HG03575 (cell line): Measurements from ENCODE around the gene PLK5.
"Not testable (repeated sequence)": the region's sequence is repeated elsewhere in the genome, so short reads cannot be mapped to it uniquely, and the experiment has no call there.

Experiments used
- ATAC-seq: cut with Tn5 transposase; IDR thresholded peaks from one replicate; pipeline ENCODE4 v1.9.1; 2021; ENCODE audit not compliant: unreplicated experiment, insufficient number of reproducible peaks, low FRiP score; ENCODE audit errors: extremely low read depth

PLK5 gene

DNA sequence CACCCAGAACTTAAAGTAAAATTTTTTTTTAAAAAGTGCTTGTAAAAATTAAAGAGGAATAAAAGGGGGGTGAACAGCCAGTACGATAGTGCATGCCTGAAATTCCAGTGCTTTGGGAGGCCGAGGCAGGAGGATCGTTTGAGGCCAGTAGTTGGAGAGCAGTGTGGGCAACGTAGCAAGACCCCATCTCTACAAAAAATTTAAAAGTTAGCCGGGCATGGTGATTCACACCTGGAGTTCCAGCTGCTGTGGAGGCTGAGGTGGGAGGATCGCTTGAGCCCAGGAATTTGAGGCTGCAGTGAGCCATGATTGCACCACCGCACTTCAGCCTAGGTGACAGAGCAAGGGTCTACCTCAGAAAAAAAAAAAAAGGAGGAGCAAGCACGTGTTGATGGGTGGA lies 18.9 kb upstream of the PLK5 start:
- ATAC-seq: no peak

DNA sequence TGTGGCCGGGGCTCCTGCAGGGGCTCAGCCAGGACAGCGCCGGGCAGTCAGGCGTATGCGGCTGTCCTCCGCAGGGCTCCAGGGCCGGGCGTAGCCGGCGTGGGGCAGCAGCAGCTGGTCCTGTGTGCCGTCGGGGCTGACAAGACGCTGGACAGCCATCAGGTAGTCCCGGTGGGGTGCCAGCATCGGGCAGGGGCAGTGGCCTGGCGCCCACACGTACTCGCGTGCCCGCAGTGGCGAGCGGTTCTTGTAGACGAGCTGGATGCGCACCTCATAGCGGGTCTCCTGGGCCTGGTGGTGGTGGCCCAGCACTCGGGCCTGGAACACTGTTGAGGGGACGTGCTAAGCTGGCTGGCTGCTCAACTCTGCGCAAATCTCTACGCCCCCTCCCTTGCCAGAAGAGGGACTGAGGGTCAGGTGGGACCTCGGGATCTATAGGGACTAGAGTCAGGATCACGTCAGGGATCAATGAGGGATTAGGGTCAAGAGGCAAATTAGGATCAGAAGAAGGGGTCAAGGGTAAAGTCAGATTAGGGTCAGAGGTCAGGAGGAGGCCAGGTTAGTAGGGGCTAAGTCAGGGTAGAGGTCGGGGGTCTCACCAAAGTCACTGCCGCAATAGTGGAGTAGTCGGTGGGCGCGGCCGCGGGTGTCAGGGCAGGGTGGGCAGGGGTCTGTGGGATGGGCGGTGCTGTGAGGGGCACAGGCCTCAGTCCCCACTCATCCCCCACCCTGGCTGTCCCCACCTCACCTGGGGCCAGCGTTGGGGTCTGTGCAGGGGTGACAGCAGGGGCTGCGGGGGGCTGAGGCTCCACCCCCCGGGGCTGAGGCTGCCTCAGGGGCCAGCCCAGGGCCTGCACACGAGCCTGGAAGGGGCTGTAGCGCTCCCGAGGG lies 17.6 kb upstream of the PLK5 start:
- ATAC-seq: no peak

DNA sequence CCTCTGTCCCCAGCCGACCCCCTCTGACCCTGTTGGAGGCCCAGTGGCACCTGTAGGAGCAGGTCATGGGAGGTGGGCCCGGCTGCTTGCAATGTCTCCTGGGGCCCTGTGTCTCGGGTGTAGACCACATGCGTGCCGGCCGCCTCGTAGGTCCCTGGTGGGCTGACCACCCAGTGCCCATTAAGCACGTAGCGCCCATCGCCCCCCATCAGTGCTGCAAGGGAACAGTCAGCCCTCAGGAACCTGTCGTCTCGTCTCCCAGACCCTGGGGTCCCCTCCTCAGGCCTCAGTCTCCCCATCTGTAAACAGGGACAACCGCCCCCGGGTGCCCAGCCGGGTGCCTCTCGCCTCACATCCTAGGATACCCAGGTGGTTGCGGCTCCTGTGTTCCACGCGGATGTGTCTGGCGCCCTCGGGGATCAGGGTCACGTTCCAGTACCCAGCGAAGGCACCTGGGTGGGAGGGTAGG lies 16.7 kb upstream of the PLK5 start:
- ATAC-seq: no peak

DNA sequence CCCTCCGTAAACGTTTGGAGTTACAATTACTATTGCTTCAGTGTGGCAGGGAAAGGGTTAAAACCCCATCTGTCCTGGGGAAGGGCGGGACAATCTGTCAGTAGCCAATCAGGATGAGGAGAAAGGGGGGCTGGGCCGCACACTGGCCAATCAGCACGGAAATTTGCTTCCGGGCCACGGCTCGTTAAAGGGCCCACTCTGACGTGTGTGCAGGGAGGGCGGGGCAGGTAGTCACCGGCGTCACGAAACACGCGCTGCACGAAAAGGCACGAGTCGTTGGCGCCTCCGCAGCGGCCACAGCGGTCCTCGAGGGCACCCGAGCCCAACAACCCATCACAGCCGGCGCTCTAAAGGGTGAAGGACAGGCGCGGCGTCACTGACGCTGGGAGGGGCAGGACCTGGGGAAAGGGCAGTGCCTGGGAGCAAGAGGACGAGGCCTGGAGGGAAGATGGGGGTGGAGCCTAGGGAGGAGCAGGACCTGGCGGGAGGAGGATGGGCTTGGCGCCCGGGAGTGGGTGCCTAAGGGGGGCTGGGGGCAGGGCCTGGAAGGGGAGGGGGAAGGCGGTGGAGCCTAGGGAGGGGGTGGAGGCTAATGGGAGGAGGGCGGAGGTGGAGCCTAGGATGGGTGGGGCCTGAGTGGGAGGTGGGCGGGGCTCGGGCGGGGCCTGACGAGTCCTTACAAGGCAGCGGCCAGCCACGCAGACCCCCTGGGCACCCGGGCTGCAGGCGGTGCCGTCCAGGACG lies 15.9 kb upstream of the PLK5 start:
- no peak for ATAC-seq

DNA sequence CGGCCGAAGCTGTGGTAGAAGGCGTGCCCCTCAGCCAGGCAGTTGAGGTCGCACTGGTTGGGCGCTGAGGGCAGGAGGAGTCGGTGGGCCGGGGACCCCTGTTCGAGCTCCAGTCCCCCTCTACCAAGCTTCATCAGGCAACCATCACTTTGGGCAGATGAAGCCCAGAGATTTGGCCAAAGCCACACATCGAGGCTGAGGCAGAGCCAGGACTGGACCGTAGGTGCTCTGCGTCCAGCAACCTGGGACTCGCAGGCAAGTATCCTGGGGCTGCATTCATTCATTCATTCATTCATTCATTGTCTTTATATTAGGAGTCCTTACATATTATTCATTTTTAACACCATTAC lies 15.4 kb upstream of the PLK5 start:
- no peak for ATAC-seq

DNA sequence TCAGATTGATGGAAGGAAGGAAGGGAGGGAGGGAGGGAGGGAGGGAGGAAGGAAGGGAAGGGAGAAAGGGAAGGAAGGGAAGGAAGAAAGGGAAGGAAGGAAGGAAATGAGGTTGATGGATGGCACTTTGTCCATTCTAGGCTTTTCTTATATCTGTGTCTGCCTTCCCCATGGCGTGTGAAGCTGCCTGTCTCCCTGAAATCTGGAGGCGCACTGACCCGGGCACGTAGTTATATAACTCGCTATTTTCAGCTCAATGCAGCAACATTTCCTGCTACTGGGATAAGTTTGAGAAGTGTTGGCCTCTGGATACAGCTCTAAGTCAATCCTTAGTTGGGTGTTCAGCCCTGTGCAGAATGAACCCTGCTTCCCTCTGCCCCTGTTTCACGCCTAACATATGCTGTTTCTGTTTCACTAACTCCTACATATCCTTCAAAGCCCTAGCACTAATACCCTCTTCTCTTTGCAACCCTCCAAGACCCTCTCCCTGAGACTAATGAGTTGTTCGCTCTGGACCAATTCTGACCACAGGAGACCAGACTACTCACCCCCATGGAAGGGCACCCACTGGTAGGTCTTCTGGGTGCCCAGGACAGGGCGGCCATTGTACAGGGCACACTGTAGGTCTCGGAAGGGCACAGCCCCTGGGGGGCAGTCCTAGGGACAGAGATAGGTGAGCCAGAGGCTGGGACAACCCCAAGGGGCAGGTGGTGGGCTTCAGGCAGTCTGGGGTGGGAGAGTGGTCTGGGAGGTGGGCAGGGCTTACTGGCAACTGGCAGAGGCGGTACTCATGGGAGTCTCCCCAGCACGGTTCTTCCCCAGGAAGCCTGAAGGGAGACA lies 14.1 kb upstream of the PLK5 start:
- ATAC-seq: no peak

DNA sequence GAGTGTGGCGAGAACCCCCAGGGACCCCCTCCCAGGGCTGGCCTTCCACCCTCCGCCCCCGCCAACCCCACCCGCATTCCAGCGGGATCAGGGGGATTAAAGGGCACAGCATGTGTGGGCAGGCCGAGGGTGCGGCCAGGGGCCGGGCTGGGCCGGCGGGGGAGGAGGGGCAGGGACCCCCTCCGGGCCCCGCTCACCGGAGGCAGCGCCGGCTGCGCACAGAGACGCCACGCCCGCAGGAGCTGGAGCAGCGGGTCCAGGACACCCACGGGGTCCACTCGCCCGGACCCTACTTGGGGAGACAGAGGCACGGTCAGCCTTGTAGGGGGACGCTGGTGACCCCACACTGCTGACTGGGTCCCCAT lies 13.5 kb upstream of the PLK5 start:
- no peak for ATAC-seq

DNA sequence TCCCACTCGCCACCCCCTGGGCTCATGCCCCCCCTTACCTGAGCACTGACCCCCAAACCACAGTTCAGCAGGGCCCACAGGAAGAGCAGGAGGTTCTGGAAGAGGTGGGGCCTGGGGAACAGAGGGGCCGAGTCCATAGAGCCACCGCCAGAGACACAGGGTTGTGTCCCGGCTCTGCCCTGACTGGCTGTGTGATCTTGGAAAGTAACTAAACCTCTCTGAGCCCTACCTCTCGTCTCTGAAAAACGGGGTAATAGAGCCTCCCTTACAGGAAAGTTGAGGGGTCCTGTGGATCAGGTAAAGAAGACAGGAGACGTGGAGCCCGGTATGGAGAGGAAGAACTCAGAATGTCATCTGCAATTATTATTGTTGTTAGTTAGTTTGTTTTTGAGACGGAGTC lies 13.1 kb upstream of the PLK5 start:
- ATAC-seq: no peak

DNA sequence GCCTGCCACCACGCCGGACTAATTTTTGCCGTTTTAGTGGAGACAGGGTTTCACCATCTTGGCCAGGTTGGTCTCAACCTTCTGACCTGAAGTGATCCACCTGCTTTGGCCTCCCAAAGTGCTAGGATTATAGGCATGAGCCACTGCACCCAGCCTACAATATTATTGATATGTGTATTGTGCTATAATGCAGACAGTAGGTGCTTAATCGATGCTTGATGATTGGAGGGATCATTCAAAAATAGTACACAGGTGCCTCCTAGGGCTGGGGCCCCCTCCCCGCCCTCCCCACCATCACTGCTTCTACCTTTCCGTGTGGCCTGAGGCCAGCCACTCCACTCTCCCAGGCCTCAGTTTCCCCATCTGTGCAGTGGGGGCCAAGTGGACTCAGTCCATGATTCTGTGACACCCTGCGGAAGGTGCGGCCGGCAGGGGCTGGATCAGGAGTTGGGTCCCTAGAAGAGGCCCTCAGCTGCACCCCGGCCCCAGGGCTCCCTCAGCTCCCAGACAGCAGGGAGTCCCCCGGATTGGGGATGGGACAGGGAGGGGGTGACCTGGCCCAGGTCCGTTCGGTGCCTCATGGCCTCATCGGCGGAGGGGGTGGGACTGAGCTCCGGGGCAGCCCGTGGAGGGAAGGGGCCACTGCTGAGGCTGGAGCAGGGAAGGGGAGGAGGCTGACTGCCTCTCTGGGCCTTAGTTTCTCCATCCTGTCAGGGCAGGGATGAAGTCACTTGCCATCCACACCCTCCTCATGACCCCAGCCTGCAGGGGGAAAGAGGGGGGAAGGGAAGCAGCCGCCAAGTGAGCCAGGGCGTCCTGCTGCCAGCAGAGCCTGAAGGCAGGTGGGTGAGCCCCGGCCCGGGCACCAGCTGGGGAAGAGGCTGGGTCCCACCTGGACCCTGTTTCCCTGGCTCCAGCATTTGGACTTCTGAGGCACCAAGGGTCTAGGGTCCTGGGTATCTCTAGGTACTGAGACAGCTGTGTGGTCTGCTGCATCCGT lies 12.3 kb upstream of the PLK5 start:
- ATAC-seq: no peak

DNA sequence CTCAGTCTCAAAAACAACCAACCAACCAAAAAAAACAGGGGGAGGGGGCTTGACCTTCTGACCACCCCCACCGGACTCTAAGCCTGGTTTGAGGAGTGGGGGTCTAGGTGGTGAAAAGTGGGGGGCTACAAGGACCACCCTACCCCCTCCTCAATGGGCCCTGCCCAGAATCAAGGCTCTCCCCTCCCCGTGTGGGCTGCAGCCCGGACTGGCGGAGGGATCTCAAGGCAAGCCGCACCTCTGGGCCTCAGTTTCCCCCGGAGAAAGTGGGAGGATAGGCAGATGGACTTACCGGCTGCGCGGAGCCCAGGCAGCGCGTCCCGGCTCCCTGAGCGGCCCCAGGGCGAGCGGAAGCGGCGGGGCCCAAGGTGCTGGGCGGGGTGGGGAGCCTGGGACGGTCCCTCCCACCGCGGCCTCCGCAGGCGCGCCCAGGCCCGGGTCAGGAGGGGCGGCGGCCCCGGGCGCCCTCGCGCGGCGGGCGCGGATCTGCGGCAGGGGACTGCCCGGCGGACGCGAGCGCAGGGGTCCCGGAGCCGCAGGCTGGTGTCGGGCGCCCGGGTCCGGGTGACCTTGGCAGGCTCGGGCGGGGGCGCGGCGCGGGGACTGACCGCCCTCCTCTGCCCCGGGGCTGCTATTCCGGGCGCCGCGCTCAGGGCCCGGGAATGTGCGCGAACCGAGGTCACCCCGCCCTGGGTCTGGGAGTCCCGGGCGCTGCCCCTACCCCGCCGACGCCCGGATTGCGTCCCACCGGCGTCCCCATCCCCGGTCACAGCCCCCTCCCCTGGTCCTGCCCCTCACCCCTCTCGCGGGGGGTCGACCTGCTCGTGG lies 11.0 kb upstream of the PLK5 start, which contains the start of gene ADAMTSL5:
ADAMTSL5 (minus strand) TSS at position 349 of the 828 bp plus-strand sequence. CDS start 2,076 bp downstream, outside the sequence.
- no peak for ATAC-seq

DNA sequence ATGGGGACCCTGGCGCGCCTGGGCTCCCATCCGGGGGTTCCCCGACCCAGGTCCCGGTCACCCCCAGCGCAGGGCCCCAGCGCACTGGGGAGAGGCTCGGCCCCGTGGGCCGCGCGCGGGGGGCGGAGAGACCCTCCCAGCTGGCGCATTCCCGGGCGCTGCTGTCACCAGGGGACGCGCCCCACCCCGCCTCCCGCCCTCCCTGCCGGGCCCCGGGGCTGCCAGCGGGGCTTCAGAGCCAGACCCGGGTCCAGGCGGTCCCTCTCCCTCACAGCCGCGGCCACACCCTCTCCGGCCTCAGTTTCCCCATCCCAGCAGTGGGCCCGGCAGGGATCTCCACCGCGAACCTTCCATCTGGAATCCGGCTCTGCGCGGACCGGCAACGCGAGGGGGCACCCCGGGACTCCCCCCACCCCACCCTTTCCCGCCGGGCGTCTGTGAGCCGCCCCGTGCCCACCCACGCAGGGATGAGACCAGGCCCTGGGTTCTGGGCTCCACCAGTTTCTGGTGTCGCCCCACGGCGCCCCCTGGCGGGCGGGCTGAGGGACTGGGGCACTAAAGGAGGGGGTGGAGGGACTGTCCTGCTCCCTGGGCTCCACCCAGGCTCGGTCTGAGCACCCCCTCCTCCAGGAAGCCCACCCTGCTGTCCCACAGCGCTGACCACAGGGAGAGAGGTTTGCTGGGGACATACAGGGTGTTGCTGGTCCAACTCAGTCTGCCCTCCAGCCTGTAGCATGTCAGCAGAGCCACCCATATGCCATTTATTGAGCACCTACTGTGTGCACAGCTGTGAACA lies 10.2 kb upstream of the PLK5 start:
- no peak for ATAC-seq

DNA sequence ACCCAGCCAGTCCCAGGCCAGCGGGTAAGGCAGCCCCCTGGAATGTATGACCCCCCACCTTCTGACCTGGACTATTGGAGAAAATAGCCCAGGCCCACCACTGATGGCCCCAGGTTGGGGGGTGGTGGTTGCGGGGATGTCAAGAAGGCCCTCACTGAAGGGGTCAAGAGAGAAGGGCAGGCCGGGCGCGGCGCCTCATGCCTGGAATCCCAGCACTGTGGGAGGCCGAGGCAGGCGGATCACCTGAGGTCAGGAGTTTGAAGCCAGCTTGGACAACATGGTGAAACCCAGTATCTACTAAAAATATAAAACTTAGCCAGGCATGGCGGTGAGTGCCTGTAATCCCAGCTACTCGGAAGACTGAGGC lies 9.6 kb upstream of the PLK5 start:
- ATAC-seq: no peak

DNA sequence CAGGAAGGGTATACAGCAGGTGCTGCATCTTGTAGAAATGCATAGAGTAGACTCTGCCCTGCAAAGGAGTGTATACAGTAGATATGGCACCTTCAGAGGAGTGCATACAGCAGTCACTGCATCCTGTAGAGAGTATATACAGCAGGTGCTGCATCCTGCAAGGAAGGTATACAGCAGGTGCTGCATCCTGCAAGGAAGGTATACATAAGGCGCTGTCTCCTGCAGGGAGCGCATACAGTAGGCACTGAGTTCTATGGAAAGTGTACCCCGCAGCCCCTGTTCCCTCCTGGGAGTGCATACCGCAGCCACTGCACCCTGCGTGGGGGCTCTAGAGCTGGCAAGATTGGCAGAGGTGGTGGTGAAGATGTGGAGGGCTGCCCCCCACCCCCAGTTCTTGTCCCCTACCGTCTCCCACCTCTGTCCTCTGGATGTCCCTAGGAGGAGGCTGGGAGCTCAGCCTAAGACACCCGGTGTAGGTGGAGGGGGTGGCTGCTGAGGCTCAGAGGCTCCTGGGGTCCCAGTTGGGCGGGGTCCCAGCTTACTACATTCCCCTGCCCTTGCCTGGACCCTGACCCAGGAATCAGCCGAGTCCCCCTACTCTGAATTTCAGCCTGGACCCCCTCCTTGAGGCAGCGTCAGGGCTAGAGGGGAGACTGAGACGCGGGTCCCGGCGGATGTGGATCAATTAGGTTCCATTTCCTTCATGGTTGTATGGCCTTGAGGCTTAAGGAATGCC lies 8.7 kb upstream of the PLK5 start:
- no peak for ATAC-seq

DNA sequence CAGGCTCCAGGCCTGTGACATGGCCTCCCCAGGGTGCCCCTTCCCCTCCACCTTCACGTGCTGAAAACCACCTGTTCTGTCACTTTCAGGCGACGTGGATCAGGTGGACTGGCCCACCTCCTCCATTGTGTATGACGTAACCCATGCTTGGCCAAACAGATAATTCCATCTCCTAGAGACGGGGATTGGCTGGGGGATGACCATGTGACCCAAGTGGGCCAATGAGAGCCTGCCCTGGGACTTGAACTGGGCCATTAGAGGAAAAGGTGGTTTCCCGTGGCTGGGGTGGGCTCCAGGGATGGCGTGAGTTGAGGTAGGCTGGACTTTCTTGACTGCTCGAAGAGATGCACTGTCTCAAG lies 7.5 kb upstream of the PLK5 start:
- ATAC-seq: no peak

DNA sequence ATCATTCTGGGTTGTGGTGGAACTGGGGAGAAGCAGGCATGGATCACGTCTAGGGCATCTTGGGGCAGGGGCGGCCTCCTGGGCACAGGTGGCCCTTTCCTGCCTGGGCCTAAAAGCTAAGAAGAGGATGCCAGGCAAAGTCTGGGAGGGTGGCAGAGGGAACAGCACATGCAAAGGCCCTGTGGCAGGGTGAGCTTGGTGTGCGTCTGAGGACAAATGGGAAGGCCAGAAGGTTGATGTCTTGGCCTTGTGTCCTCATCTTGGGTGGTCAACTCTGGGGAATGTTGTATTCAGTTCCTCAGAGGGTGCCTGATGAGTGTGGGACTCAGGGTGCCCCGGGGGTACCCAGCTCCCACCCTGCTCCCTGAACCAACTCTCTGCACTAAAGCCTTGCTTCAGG lies 5.4 kb upstream of the PLK5 start:
- ATAC-seq: no peak

DNA sequence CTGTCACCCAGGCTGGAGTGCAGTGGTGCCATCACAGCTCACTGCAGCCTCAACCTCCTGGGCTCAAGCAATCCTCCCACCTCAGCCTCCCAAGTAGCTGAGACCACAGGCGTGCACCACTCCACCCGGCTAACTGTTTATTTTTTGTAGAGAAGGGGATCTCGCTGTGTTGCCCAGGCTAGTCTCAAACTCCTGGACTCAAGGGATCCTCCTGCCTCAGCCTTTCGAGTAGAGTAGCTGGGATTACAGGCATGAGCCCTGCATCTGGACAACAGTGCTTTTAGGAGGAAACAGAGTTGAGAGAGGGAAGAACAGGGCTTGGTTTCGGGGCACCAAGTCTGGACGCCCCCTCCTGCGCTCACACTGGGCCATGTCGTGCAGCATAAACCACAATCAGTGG lies 4.1 kb upstream of the PLK5 start:
- ATAC-seq: not testable (repeated sequence)
